ENCODE results near the gene SLC22A15. TPM values are rescaled to one million over a fixed set of nuclear protein-coding genes. Genes with fewer than 3 reads are reported as not detected.

SLC22A15 gene
- polyA plus RNA-seq, 1 donor (not counting 4 experiments of a cell fraction or from before 2014, with no cell fraction given), result 14.9 TPM

- H3K9me1 ChIP-seq (ENCODE audit: control insufficient read depth, extremely low read depth, insufficient read depth, low read length), result no peaks in the 10 kb centered on the region
- TF ChIP-seq EZH2 (IDR thresholded peaks at IDR 0.05; ENCODE audit: low read length), result no peak
- TF ChIP-seq, protein P1, sequence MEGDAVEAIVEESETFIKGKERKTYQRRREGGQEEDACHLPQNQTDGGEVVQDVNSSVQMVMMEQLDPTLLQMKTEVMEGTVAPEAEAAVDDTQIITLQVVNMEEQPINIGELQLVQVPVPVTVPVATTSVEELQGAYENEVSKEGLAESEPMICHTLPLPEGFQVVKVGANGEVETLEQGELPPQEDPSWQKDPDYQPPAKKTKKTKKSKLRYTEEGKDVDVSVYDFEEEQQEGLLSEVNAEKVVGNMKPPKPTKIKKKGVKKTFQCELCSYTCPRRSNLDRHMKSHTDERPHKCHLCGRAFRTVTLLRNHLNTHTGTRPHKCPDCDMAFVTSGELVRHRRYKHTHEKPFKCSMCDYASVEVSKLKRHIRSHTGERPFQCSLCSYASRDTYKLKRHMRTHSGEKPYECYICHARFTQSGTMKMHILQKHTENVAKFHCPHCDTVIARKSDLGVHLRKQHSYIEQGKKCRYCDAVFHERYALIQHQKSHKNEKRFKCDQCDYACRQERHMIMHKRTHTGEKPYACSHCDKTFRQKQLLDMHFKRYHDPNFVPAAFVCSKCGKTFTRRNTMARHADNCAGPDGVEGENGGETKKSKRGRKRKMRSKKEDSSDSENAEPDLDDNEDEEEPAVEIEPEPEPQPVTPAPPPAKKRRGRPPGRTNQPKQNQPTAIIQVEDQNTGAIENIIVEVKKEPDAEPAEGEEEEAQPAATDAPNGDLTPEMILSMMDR (optimal IDR thresholded peaks at IDR 0.05 in 1 of 3, IDR thresholded peaks at IDR 0.05 in 1 of 3, conservative IDR thresholded peaks at IDR 0.05 in 1 of 3; ENCODE audit: extremely low read depth in 1 of 3, insufficient read depth in 2 of 3, low read length in 3 of 3), result no peak
- no peak for FAIRE-seq
- no peaks in the 10 kb centered on the region for H3K79me2 ChIP-seq (ENCODE audit: control insufficient read depth, insufficient read depth, low read length)
- no peak overlapping the region for H3K4me3 ChIP-seq (ENCODE audit: control insufficient read depth in 2 of 3, extremely low read depth in 1 of 3, insufficient read depth in 2 of 3, low read depth in 1 of 3, low read length in 3 of 3)
- no peak overlapping the region for H3K4me2 ChIP-seq (ENCODE audit: control insufficient read depth, extremely low read depth, insufficient read depth, low read depth, low read length)
- dilution Hi-C loops (cut with MboI; ENCODE audit: extremely low pct_ligation_motif_present, low sequenced_read_pairs), result no loop called here
- H3K4me1 ChIP-seq (ENCODE audit: control insufficient read depth, extremely low read depth, insufficient read depth, low read length), result no peaks in the 10 kb centered on the region
- no peak overlapping the region for H3K27ac ChIP-seq (ENCODE audit: control insufficient read depth, insufficient read depth, low read length)
- H3K27me3 ChIP-seq (ENCODE audit: control insufficient read depth, extremely low read depth, insufficient read depth, low read length), result no peaks in the 10 kb centered on the region
- H2AFZ ChIP-seq (ENCODE audit: control insufficient read depth, low read length), result no peak overlapping the region
- DNase-seq (ENCODE audit: low read depth, low spot score), result no peak
- H3K9me3 ChIP-seq (ENCODE audit: control insufficient read depth, low read depth, low read length), result no peaks in the 10 kb centered on the region
- no peaks in the 10 kb centered on the region for H4K20me1 ChIP-seq (ENCODE audit: control insufficient read depth, extremely low read depth, insufficient read depth, low read length)
- H3K9ac ChIP-seq (ENCODE audit: control insufficient read depth, extremely low read depth, insufficient read depth, low read length), result no peak overlapping the region
- H3K36me3 ChIP-seq (ENCODE audit: control insufficient read depth in 2 of 2, extremely low read depth in 1 of 2, insufficient read depth in 2 of 2, low read length in 2 of 2), result peaks cover 2% of the 10 kb centered on the region in 2 experiments
These were observed 123.6 kb downstream of the SLC22A15 start for GRCh38 chr1:116099919-116100318.

DNA sequence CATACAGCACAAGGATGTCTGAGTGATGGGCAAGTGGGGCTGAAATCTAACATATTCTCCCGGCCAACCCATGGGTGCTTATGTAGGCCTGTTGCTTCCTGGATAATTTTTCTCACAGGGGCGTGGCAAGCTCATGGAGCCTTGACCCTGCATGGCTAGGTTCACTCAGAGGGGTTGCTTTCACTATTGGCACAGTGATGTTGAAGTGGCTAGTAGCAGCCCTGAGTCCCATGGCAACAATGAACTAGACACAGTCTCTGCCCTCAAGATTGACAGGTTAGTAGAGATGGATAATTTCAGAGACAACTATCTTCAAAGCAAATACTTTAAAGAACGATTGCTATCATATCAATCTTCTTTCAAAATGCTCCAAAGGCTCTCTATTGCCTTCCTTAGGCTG lies 128.4 kb downstream of the SLC22A15 start:
- no peaks in the 10 kb centered on the region for H3K79me2 ChIP-seq (ENCODE audit: control insufficient read depth, insufficient read depth, low read length)
- peaks cover 3% of the 10 kb centered on the region for H3K4me1 ChIP-seq (ENCODE audit: control insufficient read depth, extremely low read depth, insufficient read depth, low read length)
- DNase-seq (ENCODE audit: low read depth, low spot score), result no peak
- no peaks in the 10 kb centered on the region for H3K9me1 ChIP-seq (ENCODE audit: control insufficient read depth, extremely low read depth, insufficient read depth, low read length)
- H3K27ac ChIP-seq (ENCODE audit: control insufficient read depth, insufficient read depth, low read length), result no peak overlapping the region
- no peaks in the 10 kb centered on the region for H4K20me1 ChIP-seq (ENCODE audit: control insufficient read depth, extremely low read depth, insufficient read depth, low read length)
- TF ChIP-seq, protein P1 (optimal IDR thresholded peaks at IDR 0.05 in 1 of 3, IDR thresholded peaks at IDR 0.05 in 1 of 3, conservative IDR thresholded peaks at IDR 0.05 in 1 of 3; ENCODE audit: extremely low read depth in 1 of 3, insufficient read depth in 2 of 3, low read length in 3 of 3), result no peak
- no peak for TF ChIP-seq EZH2 (IDR thresholded peaks at IDR 0.05; ENCODE audit: low read length)
- H3K36me3 ChIP-seq (ENCODE audit: control insufficient read depth in 2 of 2, extremely low read depth in 1 of 2, insufficient read depth in 2 of 2, low read length in 2 of 2), result peaks cover 0 to 2% of the 10 kb centered on the region in 2 experiments
- no peaks in the 10 kb centered on the region for H3K9me3 ChIP-seq (ENCODE audit: control insufficient read depth, low read depth, low read length)
- H3K4me3 ChIP-seq (ENCODE audit: control insufficient read depth in 2 of 3, extremely low read depth in 1 of 3, insufficient read depth in 2 of 3, low read depth in 1 of 3, low read length in 3 of 3), result no peak overlapping the region
- no peak overlapping the region for H2AFZ ChIP-seq (ENCODE audit: control insufficient read depth, low read length)
- no peak for FAIRE-seq
- no peaks in the 10 kb centered on the region for H3K27me3 ChIP-seq (ENCODE audit: control insufficient read depth, extremely low read depth, insufficient read depth, low read length)
- no peak overlapping the region for H3K9ac ChIP-seq (ENCODE audit: control insufficient read depth, extremely low read depth, insufficient read depth, low read length)
- H3K4me2 ChIP-seq (ENCODE audit: control insufficient read depth, extremely low read depth, insufficient read depth, low read depth, low read length), result no peak overlapping the region
- dilution Hi-C loops (cut with MboI; ENCODE audit: extremely low pct_ligation_motif_present, low sequenced_read_pairs), result no loop called here

Measured in keratinocyte (primary cell).